Endometrial microvascular endothelial cells (primary cell): Measurements from ENCODE around the gene PRAC1. TPM values are rescaled to one million over a fixed set of nuclear protein-coding genes. Genes with fewer than 3 reads are reported as not detected.

ENCODE experiments used
- total RNA-seq: library from RNA; depleted of rRNA; stranded (reverse); fragments of >200 nt; gene quantifications from one replicate; pipeline ENCODE4 v1.2.3, GENCODE V29; 2015; ENCODE audit errors: inconsistent ontology term

The PRAC1 gene
- total RNA-seq, 1 donor from 2014 or later: not detected

Other genes starting within 250 kb of the PRAC1 start
- not detected for gene HOXB1, start 191.5 kb downstream of the PRAC1 start, total RNA-seq
- gene HOXB2, start 177.4 kb downstream of the PRAC1 start, total RNA-seq: 10.5 TPM
- 1.9 TPM for gene HOXB4, start 144.2 kb downstream of the PRAC1 start, total RNA-seq
- 5.7 TPM for gene HOXB3, start 132.3 kb downstream of the PRAC1 start, total RNA-seq
- 1.2 TPM for gene HOXB5, start 128.7 kb downstream of the PRAC1 start, total RNA-seq
- 26.3 TPM for gene HOXB6, start 117.5 kb downstream of the PRAC1 start, total RNA-seq
- 28.6 TPM for gene HOXB7, start 111.5 kb downstream of the PRAC1 start, total RNA-seq
- 22.5 TPM for gene HOXB8, start 107.2 kb downstream of the PRAC1 start, total RNA-seq
- 6.8 TPM for gene HOXB9, start 96.2 kb downstream of the PRAC1 start, total RNA-seq
- not detected for gene PRAC2, start 667 bp upstream of the PRAC1 start, total RNA-seq
- gene HOXB13, start 6.2 kb upstream of the PRAC1 start, total RNA-seq: not detected
- not detected for gene TTLL6, start 94.7 kb upstream of the PRAC1 start, total RNA-seq
- 42.0 TPM for gene CALCOCO2, start 108.5 kb upstream of the PRAC1 start, total RNA-seq
- gene ATP5MC1, start 170.3 kb upstream of the PRAC1 start, total RNA-seq: 151 TPM
- gene UBE2Z, start 185.9 kb upstream of the PRAC1 start, total RNA-seq: 83.7 TPM
- gene SNF8, start 222.3 kb upstream of the PRAC1 start, total RNA-seq: 134 TPM
- not detected for gene GIP, start 246.1 kb upstream of the PRAC1 start, total RNA-seq